ENCODE results near the gene LYRM9.
"Not testable (repeated sequence)": the region's sequence is repeated elsewhere in the genome, so short reads cannot be mapped to it uniquely, and the experiment has no call there.

- TF ChIP-seq CTCF, POLR2A (IDR thresholded peaks at IDR 0.05): not testable (repeated sequence)
These were observed 19.1 kb upstream of the LYRM9 start for GRCh38 chr17:27912299-27912698.

All from heart left ventricle (tissue), 13 donors.